ENCODE results near the gene BMP8A.

DNA sequence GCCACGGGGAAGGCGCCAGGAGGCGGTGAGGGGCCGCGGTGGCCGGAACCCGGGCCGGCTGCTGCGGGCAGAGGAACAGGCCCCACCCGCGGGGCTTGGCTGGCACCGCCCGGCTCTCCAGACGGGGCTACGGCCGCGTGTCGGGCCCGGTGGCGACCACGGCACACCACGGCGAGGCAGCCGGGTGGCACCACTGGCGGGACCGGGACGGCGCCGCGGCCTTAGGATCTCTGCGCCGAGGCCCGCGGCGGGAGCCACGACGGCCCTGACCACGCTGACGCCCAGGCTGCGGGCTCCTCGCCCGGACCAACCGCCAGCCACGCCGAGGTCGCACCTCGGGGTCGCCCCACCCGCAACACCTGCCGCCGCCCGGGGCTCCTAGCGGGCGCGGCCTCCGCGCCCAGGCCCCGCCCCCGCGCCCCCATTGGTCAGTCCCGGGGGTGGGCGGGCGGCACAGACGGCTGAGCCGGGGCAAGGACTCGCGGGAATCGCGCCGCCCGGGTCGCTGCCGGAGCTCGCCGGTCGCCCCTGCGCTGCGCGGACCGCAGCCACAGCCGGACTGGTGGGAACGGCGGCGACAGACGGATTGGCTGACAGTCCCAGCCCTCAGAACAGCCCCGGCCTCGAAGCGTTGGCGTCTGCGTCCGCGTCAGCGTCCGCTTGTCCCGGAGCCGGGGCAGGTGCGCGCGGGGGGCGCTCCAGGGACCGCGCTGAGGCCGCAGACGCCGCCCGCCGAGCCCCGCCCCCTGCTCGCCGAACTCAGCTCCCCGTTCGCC, at the start of gene BMP8A:
- TF ChIP-seq CTCF (IDR thresholded peaks at IDR 0.05) = no peak
- no peak for TF ChIP-seq POLR2A (IDR thresholded peaks at IDR 0.05)
- no peak for TF ChIP-seq EP300 (IDR thresholded peaks at IDR 0.05)
- TF ChIP-seq POLR2AphosphoS5 (IDR thresholded peaks at IDR 0.05) = no peak

All from sigmoid colon (tissue), 4 donors.